ENCODE results near the gene KDM4C.
"Not testable (repeated sequence)": the region's sequence is repeated elsewhere in the genome, so short reads cannot be mapped to it uniquely, and the experiment has no call there.

Gene KDM4C

DNA sequence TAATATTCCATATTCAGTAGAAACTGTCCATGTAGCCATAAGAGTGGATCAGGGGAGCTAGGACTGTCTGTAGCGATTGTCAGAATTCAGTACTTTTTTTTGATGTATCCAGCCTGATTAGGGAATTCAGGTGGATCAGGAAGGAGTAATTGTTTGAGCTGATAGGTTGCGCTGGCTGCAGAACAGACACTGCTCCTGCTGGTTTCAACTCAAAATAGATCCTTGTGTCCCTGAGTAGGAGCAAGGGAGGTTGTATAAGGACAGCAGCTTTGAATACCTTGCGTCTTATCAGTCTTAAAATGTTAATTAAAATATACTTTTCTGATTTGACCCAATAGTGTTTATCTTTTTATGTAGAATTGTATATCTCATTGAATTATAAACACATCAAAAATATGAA, 229.6 kb downstream of the KDM4C start:
- no peak for DNase-seq

GRCh38 chr9:6991418-6991817, 233.6 kb downstream of the KDM4C start:
- no peak for DNase-seq

- no peak for DNase-seq
Observed at GRCh38 chr9:6996061-6996854, 238.5 kb downstream of the KDM4C start.

- DNase-seq: no peak
Observed at GRCh38 chr9:6997330-6997729, 239.6 kb downstream of the KDM4C start.

DNA sequence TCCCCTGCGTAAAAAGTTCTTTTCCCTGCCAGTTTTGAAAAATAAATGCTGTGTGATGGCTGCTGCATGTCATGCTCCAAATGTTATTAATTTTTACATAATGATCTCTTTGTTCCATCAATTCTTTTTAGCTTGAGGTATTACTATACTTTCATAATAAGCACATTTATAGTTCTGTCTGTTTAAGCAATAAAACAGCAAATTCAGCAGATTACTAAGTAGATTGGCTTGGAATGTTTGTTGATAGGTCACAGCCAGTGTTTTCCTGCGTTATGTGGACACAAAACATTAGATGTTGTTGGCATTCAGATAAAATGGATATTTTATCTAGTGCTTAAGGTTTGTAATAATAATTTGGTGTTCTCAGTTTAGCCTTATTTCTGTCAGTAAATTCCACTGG, 242.0 kb downstream of the KDM4C start:
- DNase-seq: no peak

- DNase-seq: no peak
Observed at GRCh38 chr9:7001571-7001970, 243.8 kb downstream of the KDM4C start.

DNA sequence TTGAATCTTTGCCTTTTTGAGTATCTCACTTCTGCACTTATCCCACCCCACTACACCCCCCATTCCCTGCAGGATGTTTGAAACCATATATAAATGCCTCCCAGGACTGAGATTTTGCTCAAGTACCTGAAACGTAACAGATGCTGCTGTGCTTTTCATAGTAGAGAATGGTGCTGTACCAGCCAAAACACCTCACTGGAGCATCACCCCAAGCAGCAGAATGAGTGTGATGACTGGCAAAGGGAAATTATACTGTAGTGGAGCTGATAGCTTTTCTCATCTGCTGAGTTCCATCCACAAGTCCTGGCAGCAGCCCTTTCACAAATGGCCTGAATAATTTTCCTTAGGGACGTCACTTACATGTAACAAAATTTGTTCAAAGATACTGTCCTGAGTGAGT, 246.1 kb downstream of the KDM4C start:
- DNase-seq: no peak

DNA sequence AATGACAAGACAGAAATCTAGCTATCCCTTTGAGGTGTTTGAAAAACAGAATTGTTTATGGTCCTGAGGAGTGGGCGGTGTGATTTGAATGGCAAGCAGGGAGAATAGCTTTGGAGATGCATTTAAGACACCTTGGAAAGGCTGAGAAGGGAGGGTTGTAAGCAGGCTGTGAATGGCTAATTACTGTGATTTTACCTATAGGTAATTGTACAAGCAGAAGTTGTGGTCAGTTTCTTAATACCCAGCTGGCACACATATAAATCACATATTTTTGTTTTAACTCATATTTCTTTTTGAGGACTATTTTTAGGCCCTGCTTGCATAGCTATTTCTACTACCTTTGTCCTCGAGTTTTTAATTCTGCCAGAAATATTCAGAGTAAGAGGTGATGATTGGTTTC, 248.6 kb downstream of the KDM4C start:
- no peak for DNase-seq

DNA sequence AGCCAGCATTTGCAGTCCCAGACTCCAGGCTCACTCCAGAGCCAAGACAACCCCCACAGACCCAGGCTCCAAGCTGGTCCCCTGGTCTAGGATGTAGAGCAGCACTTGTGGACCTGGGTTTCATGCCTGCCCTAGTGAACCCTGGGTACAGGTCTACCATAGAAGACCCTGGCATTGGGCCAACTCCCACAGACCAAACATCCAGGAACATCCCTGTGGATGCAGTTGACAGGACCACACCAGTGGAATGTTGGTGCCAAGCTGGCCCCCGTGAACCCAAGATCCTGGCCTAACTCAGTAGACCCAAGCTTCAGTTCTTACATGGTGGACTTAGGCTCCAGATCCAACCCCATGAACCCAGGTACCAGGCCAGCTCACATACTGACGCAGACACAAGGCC, 250.6 kb downstream of the KDM4C start:
- no peak for DNase-seq

DNA sequence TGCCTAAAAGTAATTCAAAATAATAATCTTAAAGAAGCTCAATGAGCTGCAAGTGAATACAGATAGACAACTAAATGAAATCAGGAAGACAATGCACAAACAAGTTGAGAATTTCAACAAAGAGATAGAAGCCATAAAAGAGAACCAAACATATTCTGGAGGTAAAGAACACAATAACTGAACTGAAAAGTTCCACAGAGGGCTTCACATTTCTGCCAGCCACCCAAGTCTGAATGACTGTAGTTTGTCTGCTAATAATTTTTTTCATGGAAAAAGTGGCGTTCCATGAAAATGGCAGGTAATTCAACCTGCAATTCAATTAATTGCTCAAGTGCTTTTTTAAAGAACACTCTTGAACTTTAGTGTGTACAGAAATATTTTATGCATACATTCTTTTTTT, 251.3 kb downstream of the KDM4C start:
- DNase-seq: no peak

- DNase-seq: no peak
Observed at GRCh38 chr9:7011395-7012067, 253.8 kb downstream of the KDM4C start.

GRCh38 chr9:7027996-7028395, 270.2 kb downstream of the KDM4C start:
- DNase-seq: no peak

DNA sequence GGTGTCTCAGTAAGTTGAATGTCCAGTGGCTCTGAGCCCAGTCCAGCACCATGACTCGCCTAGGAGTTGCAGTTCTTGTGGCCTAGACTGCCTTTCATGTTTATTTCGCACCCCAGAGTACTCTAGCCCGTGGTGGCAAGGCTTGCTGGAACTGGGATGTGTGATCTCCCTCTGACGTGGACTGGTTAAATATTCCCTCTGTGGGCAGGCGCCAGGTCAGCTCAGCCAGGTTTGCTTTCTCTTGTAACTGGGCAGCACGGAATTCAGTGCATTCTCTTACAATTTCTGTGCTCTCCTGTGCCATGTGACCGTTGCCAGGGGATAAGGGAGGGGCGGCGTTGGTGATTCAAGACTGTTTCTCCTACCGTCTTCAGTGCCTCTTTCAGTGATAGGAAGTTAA, 270.8 kb downstream of the KDM4C start:
- no peak for DNase-seq

GRCh38 chr9:7030943-7031342, 273.2 kb downstream of the KDM4C start:
- DNase-seq: not testable (repeated sequence)

DNA sequence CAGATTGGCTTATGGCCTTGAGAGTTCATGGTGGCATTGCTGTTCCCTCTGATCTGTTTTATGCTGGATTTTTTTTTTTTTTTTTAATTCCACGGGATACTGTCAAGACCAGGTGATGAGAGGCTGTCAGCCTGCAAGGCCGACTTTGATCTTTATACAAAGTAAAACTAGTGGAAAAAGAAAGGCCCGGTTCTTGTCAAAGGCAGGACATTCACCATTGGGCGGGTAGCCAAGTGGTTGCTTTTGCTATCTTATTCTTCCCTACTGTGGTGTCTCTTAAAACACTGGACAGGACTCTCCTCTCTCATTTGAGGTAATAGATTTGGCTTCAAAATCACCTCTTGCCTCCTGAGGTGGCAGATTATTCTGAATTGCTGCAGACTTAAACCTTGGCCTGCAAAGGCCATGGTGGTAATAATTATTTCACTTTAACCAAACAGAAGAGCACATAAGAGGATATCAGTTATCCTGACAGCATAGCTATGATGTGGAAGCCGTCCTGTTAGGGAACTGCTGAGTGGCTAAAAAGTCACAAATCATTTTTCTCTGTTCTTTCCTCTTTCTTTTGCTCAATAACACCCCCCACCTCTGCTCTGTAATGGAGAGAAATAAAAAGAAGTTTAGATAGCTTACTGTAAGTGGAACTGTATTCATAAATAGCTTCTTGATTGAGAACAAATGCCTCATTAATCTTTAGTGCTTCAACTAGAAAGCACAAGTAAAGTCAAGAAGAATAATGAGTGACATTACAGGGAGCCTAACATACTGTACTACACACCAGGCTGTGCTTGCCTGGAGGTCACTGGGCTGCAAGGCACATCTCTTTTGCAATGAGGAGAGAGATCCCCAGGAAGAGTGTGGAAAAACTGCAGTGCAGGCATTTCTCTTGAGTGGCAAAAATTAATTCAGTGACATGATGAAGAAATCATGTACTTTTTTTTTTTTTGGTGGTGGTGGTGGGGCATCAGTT, 275.6 kb downstream of the KDM4C start:
- no peak for DNase-seq

- no peak for DNase-seq
Observed at GRCh38 chr9:7037176-7037575, 279.4 kb downstream of the KDM4C start.

GRCh38 chr9:7042124-7042523, 284.4 kb downstream of the KDM4C start:
- DNase-seq: no peak

- no peak for DNase-seq
Observed at GRCh38 chr9:7045361-7045760, 287.6 kb downstream of the KDM4C start.

DNA sequence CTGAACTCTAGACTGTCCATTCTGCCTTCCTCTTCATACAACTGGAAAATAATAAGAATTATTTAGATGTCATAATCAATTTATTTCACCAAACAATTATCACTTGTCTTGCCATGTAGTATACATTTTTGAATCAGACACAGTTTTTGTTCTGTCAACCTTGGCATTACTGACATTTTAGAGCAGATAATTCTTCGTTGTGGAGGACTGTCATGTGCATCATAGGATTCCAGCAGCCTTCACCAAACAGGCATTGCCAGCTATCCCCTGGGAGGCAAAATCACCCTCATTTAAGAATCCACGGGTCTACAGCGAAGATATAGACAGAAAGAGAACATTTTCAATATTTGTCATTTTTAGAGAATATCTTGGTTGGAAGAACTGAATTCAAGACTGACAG, 293.9 kb downstream of the KDM4C start:
- no peak for DNase-seq

DNA sequence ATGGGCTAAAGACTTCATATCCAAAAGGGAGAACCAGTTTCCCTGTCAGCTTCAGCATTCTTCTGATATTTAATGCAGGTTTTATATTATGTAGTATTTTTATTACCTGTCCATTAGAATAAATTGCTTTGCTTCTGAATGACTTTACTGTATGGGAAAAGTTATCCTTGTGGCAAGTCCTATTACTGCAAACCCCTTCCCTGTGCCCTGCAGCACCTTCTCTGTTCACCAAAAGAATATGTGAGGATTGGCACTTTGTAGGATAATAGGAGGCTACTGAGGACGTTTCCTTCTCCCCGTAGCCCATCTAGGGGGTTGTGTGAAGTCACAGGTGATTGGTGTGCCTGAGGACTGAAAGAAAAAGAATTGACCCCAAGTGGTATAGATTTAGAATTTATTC, 296.1 kb downstream of the KDM4C start:
- no peak for DNase-seq

- no peak for DNase-seq
Observed at GRCh38 chr9:7055171-7055903, 297.6 kb downstream of the KDM4C start.

GRCh38 chr9:7056254-7056653, 298.5 kb downstream of the KDM4C start:
- DNase-seq: no peak

GRCh38 chr9:7058473-7058872, 300.7 kb downstream of the KDM4C start:
- DNase-seq: no peak

Data from CD4-positive, alpha-beta T cell treated with Interleukin-17A for 4 hours (primary cell).